ENCODE measurements around the gene TMPRSS9. TPM values are rescaled to one million over a fixed set of nuclear protein-coding genes. Genes with fewer than 3 reads are reported as not detected.
"Not testable (repeated sequence)": the region's sequence is repeated elsewhere in the genome, so short reads cannot be mapped to it uniquely, and the experiment has no call there.

TMPRSS9 gene
- total RNA-seq, 2 donors from 2014 or later: 0.25 TPM; not detected in 1

DNA sequence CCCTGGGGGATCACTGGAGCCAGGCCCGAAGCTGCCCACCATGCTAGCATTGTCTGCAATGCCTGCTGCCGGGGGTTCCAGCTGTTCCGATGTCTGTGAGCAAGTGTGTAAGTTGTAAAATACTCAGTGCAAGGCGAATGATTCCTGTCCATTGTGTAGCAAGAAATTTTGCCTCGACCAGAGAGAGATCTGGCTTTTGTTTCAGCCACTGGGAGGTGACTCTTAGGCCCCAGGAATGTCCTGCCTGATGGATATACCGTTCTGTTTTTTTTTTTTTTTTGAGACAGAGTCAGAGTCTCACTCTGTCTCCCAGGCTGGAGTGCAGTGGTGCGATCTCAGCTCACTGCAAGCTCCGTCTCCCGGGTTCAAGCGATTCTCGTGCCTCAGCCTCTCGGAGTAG lies 108.5 kb downstream of the TMPRSS9 start:
- H3K27ac ChIP-seq: no peak overlapping the region
- intact Hi-C loops (cut with DNase I): no loop called here
- H3K27me3 ChIP-seq: no peaks in the 10 kb centered on the region
- no peaks in the 10 kb centered on the region for H3K36me3 ChIP-seq
- H3K9ac ChIP-seq (ENCODE audit: low read depth in 2 of 2, low read length in 2 of 2): no peak overlapping the region
- no peak overlapping the region for H3K4me3 ChIP-seq
- H3K9me3 ChIP-seq: no peaks in the 10 kb centered on the region
- TF ChIP-seq, protein P1, sequence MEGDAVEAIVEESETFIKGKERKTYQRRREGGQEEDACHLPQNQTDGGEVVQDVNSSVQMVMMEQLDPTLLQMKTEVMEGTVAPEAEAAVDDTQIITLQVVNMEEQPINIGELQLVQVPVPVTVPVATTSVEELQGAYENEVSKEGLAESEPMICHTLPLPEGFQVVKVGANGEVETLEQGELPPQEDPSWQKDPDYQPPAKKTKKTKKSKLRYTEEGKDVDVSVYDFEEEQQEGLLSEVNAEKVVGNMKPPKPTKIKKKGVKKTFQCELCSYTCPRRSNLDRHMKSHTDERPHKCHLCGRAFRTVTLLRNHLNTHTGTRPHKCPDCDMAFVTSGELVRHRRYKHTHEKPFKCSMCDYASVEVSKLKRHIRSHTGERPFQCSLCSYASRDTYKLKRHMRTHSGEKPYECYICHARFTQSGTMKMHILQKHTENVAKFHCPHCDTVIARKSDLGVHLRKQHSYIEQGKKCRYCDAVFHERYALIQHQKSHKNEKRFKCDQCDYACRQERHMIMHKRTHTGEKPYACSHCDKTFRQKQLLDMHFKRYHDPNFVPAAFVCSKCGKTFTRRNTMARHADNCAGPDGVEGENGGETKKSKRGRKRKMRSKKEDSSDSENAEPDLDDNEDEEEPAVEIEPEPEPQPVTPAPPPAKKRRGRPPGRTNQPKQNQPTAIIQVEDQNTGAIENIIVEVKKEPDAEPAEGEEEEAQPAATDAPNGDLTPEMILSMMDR (IDR thresholded peaks at IDR 0.05): no peak
- DNase-seq: no peak
- H3K4me1 ChIP-seq: no peaks in the 10 kb centered on the region

DNA sequence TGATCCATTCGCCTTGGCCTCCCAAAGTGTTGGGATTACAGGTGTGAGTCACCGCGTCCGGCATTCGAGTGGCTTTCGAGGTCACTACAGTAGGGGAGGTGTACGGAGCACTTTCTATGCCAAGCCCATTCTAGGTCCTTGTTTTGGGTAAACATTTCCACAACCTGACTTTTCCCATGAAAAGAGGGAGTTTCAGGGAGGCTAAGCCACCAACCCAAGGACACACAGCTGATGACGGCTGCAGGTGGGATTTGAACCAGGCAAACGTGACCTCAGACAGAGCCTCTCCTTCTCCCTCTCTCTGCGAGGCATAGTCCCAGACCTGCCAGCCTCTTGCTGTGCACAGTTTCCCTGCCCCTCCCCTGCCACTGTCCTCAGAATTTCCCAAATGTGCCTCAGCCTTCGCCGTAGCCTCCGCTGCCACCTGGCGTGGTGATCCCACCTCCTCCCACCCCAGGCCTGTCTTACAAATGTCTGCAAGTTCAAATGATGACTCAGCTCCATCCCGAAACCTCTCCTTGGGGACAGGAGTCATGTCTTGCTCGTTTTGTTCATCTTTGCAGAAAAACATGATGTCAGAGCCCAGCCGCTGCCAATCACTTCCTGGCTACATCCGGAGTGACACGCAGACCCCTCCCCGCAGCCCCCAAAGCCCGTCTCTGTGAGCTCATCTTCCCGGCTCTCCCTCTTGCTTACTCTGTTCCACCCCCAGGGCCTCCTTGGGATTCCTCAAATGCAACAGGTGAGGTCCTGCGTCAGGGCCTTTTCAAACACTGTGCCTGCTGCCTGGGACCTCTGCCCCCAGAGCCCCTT lies 109.2 kb downstream of the TMPRSS9 start:
- H3K9me3 ChIP-seq: no peaks in the 10 kb centered on the region
- H3K9ac ChIP-seq (ENCODE audit: low read depth in 2 of 2, low read length in 2 of 2): no peak overlapping the region
- no peaks in the 10 kb centered on the region for H3K27me3 ChIP-seq
- H3K4me1 ChIP-seq: no peaks in the 10 kb centered on the region
- no peak for DNase-seq
- no peaks in the 10 kb centered on the region for H3K36me3 ChIP-seq
- no peak overlapping the region for H3K4me3 ChIP-seq
- H3K27ac ChIP-seq: no peak overlapping the region
- intact Hi-C loops (cut with DNase I): no loop called here
- TF ChIP-seq, protein P1 (IDR thresholded peaks at IDR 0.05): no peak

DNA sequence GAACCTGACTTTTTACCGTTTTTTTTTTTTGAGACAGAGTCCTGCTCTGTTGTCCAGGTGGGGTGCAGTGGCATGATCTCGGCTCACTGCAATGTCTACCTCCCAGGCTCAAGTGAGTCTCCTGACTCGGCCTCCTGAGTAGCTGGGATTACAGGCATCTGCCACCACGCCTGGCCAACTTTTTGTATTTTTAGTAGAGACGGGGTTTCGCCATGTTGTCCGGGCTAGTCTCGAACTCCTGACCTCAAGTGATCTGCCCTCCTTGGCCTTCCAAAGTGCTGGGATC lies 109.8 kb downstream of the TMPRSS9 start:
- not testable (repeated sequence) for DNase-seq; H3K4me1 ChIP-seq; H3K9me3 ChIP-seq; H3K4me3 ChIP-seq; H3K27ac ChIP-seq; H3K36me3 ChIP-seq; H3K9ac ChIP-seq (ENCODE audit: low read depth in 2 of 2, low read length in 2 of 2); H3K27me3 ChIP-seq
- intact Hi-C loops (cut with DNase I): loop anchor here (5.0 kb wide), 1 partner anchor 122 kb away; no protein-coding TSS in a partner anchor

DNA sequence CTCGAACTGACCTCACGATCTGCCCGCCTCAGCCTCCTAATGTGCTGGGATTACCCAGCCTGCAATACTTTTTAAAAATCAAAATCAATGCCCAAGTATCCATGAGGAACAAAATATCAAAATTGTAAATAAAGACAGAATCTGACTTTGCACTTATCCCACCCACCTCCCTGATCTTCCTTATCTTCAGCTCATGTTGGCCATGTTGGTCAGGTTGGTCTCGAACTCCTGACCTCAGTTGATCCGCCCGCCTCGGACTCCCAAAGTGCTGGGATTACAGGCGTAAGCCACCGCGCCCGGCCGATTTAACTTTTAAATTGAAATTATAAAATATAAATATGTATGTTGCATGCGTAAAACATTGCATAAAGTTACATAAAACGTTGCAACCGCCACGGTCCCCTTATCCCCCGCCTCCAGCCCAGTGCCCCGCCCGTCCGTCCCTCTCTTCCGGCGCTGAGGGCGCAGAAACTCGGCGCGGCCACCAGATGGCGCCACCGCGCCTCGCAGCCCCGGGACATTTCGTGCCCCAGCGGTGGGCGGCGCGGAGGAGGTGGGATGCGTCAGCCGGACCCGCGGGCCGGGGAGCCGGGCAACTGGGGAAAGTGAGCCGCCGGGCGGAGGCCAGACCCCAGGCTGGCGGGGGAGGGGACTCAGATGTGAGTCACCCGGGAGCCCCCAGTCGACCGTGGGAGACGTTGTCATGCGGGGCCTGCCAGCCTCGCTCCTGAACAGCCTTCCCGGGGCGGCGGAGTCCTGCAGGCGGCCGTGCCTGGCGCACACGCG lies 114.4 kb downstream of the TMPRSS9 start:
- no peaks in the 10 kb centered on the region for H3K4me1 ChIP-seq
- no peaks in the 10 kb centered on the region for H3K27me3 ChIP-seq
- TF ChIP-seq, protein P1 (IDR thresholded peaks at IDR 0.05): peak; percentile 97
- no peaks in the 10 kb centered on the region for H3K36me3 ChIP-seq
- peak overlapping the region; percentile 73 for H3K4me3 ChIP-seq
- no peaks in the 10 kb centered on the region for H3K9me3 ChIP-seq
- intact Hi-C loops (cut with DNase I): loop anchor here (2.0 to 5.0 kb wide), 4 partner anchors 68 to 138 kb away; no protein-coding TSS in a partner anchor
- peak overlapping the region; percentile 61 to 79 for H3K9ac ChIP-seq (ENCODE audit: low read depth in 2 of 2, low read length in 2 of 2)
- H3K27ac ChIP-seq: peak overlapping the region; percentile 88
- peak; percentile 84 for DNase-seq

DNA sequence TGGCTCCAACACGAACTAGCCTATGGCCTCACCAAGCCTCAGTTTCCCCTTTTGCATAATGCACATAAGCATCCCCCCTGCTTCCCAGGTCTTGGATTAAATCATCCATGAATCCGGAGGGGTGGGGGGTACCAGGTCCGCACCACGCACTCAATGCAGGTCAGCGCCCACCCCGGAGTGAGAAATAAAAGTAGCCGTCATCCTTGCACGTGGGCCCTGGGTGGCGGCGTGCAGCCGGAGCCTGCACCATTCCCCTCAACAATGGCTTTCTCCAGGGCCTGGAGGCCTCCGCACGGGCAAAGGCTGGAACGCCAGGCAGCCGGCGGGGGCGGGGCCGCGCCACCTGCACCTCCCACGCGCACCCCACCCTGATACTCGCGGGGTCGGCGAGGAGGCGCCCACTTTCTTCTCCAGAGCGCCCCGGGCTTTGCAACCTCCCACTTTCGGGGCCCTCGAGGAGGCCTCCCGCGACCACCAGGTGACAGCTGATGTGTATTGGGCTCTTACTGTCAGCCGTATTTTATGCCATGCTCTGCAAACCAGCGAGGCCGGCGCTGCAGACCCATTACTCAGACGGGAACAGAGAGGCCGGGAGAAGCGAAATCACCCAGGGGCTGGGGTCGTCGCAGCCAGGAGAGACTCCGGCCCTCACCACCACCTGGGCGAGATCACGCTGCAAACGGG lies 115.1 kb downstream of the TMPRSS9 start:
- Histone ChIP-seq H3K9me3 (no peaks in the 10 kb centered on the region), H3K4me3 (peak overlapping the region; percentile 73), H3K27me3 (no peaks in the 10 kb centered on the region), H3K36me3 (no peaks in the 10 kb centered on the region), H3K4me1 (no peaks in the 10 kb centered on the region), H3K27ac (peak overlapping the region; percentile 88), H3K9ac (ENCODE audit: low read depth in 2 of 2, low read length in 2 of 2) (peak overlapping the region; percentile 61 to 79)
- TF ChIP-seq, protein P1 (IDR thresholded peaks at IDR 0.05): no peak
- peak; percentile 71 for DNase-seq
- intact Hi-C loops (cut with DNase I): loop anchor here (2.0 to 5.0 kb wide), 3 partner anchors 67 to 138 kb away; no protein-coding TSS in a partner anchor

Small RNAs within 50 kb of the gene (microRNA-seq; reads per million reads assigned to microRNA genes)
- not detected for gene MIR7108

Other genes with a start within 250 kb of the TMPRSS9 start
- 100 to 1,000 TPM; 105 to 137 TPM for gene AP3D1, start 208.7 kb upstream of the TMPRSS9 start, total RNA-seq
- gene DOT1L, start 196.3 kb upstream of the TMPRSS9 start, total RNA-seq: 10 to 100 TPM; 31.5 to 52.0 TPM
- gene PLEKHJ1, start 123.9 kb upstream of the TMPRSS9 start, total RNA-seq: 100 to 1,000 TPM; 176 to 238 TPM
- gene SF3A2, start 123.4 kb upstream of the TMPRSS9 start, total RNA-seq: 10 to 100 TPM; 60.9 to 99.8 TPM
- gene AMH, start 110.9 kb upstream of the TMPRSS9 start, total RNA-seq: 1 to 10 TPM in 1 of 2 donors, under 1 TPM in 1; 0.90 to 5.1 TPM
- gene JSRP1, start 103.8 kb upstream of the TMPRSS9 start, total RNA-seq: 1 to 10 TPM in 1 of 2 donors, under 1 TPM in 1; 0.64 to 1.3 TPM
- under 1 TPM; 0.29 to 0.72 TPM for gene PEAK3, start 78.1 kb upstream of the TMPRSS9 start, total RNA-seq
- under 1 TPM in 1 of 2 donors, not detected in 1; 0.58 TPM for gene LINGO3, start 52.1 kb upstream of the TMPRSS9 start, total RNA-seq
- 100 to 1,000 TPM in 1 of 2 donors, 10 to 100 TPM in 1; 99.0 to 185 TPM for gene LSM7, start 31.7 kb upstream of the TMPRSS9 start, total RNA-seq
- 100 to 1,000 TPM; 108 to 206 TPM for gene SPPL2B, start 31.6 kb upstream of the TMPRSS9 start, total RNA-seq
- 100 to 1,000 TPM; 100 to 252 TPM for gene TIMM13, start 67.3 kb downstream of the TMPRSS9 start, total RNA-seq
- 100 to 1,000 TPM in 1 of 2 donors, 10 to 100 TPM in 1; 35.6 to 186 TPM for gene LMNB2, start 96.7 kb downstream of the TMPRSS9 start, total RNA-seq
- 10 to 100 TPM; 17.5 to 21.6 TPM for gene GADD45B, start 115.9 kb downstream of the TMPRSS9 start, total RNA-seq

All from colonic mucosa (tissue), 4 donors.